GM10248 (cell line): ENCODE measurements around the gene KIF2C.

ENCODE experiments used
- CTCF ChIA-PET: fragments of 300-600 bp; sonication (Branson Sonifier 250); formaldehyde crosslinking; extraction: SDS; loops from one replicate; lab custom pipeline; 2021; ENCODE audit warnings: antibody characterized with exemption; lab: Yijun Ruan, JAX
- POLR2A ChIA-PET: fragments of 350-650 bp; sonication (Branson Sonifier 250); formaldehyde crosslinking; extraction: SDS; loops from one replicate; lab custom pipeline; 2020; ENCODE audit warnings: antibody characterized with exemption; lab: Yijun Ruan, JAX
- DNase-seq: peaks from one replicate; pipeline ENCODE4 v3.0.0; 2012; ENCODE audit errors: extremely low spot score
- CTCF ChIP-seq: IDR thresholded peaks from 2 replicates; pipeline ENCODE4 v1.5.1; 2012; ENCODE audit warnings: mild to moderate bottlenecking, low read depth; ENCODE audit errors: extremely low read depth, missing control alignments, control extremely low read depth

The KIF2C gene

GRCh38 chr1:44806025-44806703 is 66.5 kb downstream of the KIF2C start:
- DNase-seq, result no peak
- ChIA-PET CTCF (interaction anchor here (1.0 to 4.3 kb wide), 5 partner anchors 12 to 77 kb away, joined by 3 to 42 read pairs (median 5); no protein-coding TSS in a partner anchor), POLR2A (interaction anchor here (0.6 to 7.7 kb wide), 5 partner anchors 13 to 497 kb away, joined by 3 to 120 read pairs (median 4); partner anchors contain the start of gene RPS8)
- TF ChIP-seq CTCF, result no peak

- ChIA-PET CTCF (interaction anchor here (1.0 to 4.3 kb wide), 3 partner anchors 12 to 21 kb away, joined by 4 to 42 read pairs (median 25); no protein-coding TSS in a partner anchor), POLR2A (interaction anchor here (1.1 to 7.7 kb wide), 3 partner anchors 13 to 85 kb away, joined by 4 to 120 read pairs (median 4); partner anchors contain the start of gene RPS8)
- TF ChIP-seq CTCF, result no peak
- no peak for DNase-seq
Observed at GRCh38 chr1:44806704-44807363, 67.2 kb downstream of the KIF2C start, which contains the start of gene DYNLT4. DYNLT4 (minus strand) TSS chr1:44807351; CDS start chr1:44806668, 683 bp downstream.

GRCh38 chr1:44807364-44808062 is 67.9 kb downstream of the KIF2C start:
- no peak for TF ChIP-seq CTCF
- DNase-seq, result peak; percentile 74
- POLR2A ChIA-PET, result interaction anchor here (2.2 to 7.7 kb wide), 4 partner anchors 7 to 86 kb away, joined by 10 to 120 read pairs (median 34); partner anchors contain the start of genes PLK3 and RPS8
- CTCF ChIA-PET, result interaction anchor here (0.8 to 4.3 kb wide), 7 partner anchors 7 to 204 kb away, joined by 3 to 42 read pairs (median 21); partner anchors contain the start of genes HECTD3, PLK3, RNU5D-1 and UROD

- TF ChIP-seq CTCF, result no peak
- ChIA-PET CTCF (interaction anchor here (0.8 to 4.3 kb wide), 10 partner anchors 8 to 493 kb away, joined by 3 to 42 read pairs (median 15); partner anchors contain the start of genes HECTD3, PLK3, RNU5D-1 and UROD), POLR2A (interaction anchor here (0.6 to 7.7 kb wide), 7 partner anchors 8 to 1322 kb away, joined by 3 to 120 read pairs (median 12); partner anchors contain the start of genes PLK3, RNU5D-1 and RPS8)
- DNase-seq, result peak; percentile 65
Observed at GRCh38 chr1:44808063-44808937, 68.7 kb downstream of the KIF2C start, which contains the start of gene BTBD19. BTBD19 (plus strand) TSS chr1:44808523; CDS start chr1:44808821, 298 bp downstream.
